BE2C (cell line): ENCODE data around the gene PTPRG.

ENCODE experiments used
- DNase-seq: peaks from one replicate; pipeline ENCODE4 v3.0.0-alpha.2; 2020
- H3K27me3 ChIP-seq: fragments of 250-450 bp; sonication (Bioruptor Pico); 2 replicates; pipeline ENCODE4 v1.5.1; 2020; ENCODE audit warnings: mild to moderate bottlenecking
- H3K36me3 ChIP-seq: fragments of 250-450 bp; sonication (Bioruptor Pico); 2 replicates; pipeline ENCODE4 v1.5.1; 2020; ENCODE audit warnings: mild to moderate bottlenecking
- H3K4me1 ChIP-seq: fragments of 250-450 bp; sonication (Bioruptor Pico); 2 replicates; pipeline ENCODE4 v1.5.1; 2020
- H3K4me3 ChIP-seq: 2 replicates; pipeline ENCODE4 v1.5.1; 2011; ENCODE audit warnings: low read depth, low read length
- H3K9me3 ChIP-seq: fragments of 250-450 bp; sonication (Bioruptor Pico); 2 replicates; pipeline ENCODE4 v1.5.1; 2020
- TF ChIP-seq, protein P1 (sequence below): IDR thresholded peaks from 2 replicates; pipeline ENCODE4 v1.5.1; 2012; ENCODE audit warnings: mild to moderate bottlenecking, low read depth, low read length

Gene PTPRG

DNA sequence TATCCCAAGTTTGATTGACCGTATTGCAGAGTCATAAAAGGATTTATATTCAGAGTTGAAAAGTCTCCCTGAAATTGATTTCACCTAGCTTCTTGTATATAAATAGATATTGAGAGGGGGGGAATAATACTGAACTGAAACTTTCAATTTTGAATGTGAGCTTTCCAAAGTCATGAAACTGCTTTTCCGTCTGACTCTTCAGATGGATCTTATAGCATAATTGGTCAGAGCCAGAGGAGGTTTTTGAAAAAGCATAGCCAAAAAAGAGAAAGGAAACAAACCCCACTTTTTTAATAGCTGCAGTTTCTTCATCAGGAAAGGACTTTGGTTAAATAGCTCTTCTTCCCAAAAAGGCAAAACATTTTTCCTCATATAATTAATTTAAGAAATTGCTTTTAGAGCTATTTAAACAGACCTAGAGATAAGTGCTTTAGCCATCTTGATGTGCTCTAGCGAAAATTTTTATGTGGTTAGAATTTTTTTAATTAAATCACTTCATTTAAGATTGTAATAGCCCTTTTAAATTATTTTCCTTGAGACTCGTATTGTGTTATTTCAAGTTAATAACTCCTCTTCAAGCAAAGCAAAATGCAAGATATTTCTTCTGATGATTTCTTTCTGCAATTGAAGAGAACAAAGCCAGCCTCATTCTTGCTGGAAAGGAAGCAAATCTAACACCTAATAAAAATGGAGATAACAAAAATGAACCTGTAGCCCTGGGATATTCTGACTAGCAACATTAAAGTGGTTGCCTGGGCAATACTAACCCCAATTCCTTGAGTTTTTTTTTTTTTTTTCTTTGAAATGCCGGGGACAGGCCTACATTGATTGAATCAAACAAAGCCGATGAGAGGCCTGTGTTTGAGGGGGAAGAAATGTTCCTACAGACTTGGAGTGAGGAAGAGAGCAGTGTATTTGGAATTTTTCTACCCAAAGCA, 173.6 kb downstream of the PTPRG start:
- TF ChIP-seq, protein P1, sequence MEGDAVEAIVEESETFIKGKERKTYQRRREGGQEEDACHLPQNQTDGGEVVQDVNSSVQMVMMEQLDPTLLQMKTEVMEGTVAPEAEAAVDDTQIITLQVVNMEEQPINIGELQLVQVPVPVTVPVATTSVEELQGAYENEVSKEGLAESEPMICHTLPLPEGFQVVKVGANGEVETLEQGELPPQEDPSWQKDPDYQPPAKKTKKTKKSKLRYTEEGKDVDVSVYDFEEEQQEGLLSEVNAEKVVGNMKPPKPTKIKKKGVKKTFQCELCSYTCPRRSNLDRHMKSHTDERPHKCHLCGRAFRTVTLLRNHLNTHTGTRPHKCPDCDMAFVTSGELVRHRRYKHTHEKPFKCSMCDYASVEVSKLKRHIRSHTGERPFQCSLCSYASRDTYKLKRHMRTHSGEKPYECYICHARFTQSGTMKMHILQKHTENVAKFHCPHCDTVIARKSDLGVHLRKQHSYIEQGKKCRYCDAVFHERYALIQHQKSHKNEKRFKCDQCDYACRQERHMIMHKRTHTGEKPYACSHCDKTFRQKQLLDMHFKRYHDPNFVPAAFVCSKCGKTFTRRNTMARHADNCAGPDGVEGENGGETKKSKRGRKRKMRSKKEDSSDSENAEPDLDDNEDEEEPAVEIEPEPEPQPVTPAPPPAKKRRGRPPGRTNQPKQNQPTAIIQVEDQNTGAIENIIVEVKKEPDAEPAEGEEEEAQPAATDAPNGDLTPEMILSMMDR, result no peak

DNA sequence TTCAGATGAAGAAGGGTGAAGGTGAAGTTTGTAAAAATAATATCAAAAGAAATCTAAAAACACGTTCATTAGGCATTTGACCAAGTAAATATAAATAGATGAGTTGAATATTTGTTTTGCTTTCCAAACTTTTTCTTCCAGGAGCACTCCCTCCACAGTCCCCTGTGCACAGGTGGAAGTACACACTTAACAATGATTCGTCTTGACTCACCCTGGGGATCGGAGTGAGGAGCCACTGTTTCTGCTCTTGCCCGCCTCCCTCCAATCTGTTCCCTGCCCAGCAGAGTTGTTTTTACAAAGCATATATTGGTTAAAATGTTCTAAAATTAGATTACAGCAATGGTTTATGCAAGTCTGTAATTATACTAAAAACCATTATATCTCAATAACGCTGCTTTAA, 175.1 kb downstream of the PTPRG start:
- Histone ChIP-seq H3K9me3 (no peaks in the 10 kb centered on the region), H3K36me3 (no peaks in the 10 kb centered on the region), H3K4me1 (no peaks in the 10 kb centered on the region), H3K4me3 (no peak overlapping the region), H3K27me3 (no peaks in the 10 kb centered on the region; the same call in 1 of the 2 replicates)
- TF ChIP-seq, protein P1, result no peak
- DNase-seq, result no peak

More for the DNA sequence above, 173.6 kb downstream of the PTPRG start:
- Histone ChIP-seq H3K9me3 (no peaks in the 10 kb centered on the region), H3K4me1 (no peaks in the 10 kb centered on the region), H3K4me3 (no peak overlapping the region), H3K36me3 (no peaks in the 10 kb centered on the region), H3K27me3 (no peaks in the 10 kb centered on the region; the same call in 1 of the 2 replicates)
- no peak for DNase-seq

DNA sequence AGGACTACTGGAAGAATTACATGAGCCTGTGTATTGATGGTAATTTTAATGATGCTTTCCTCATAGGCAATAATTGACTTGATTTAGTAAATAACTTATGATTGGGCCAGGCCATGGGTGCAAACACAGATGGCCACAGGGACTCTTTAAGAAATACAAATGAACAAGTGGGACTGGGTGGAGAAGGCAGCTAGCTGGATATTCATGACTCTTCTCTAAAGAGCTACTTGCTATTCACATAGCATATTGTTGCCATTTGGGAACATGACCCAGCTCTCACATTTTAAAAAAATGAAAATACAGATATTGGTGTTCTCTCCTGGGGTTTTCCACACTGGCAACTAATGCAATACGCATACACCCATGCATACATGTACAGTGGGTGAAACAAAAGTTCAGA, 178.3 kb downstream of the PTPRG start:
- no peaks in the 10 kb centered on the region for H3K36me3 ChIP-seq
- H3K27me3 ChIP-seq, result peaks cover 4% of the 10 kb centered on the region
- H3K4me3 ChIP-seq, result no peak overlapping the region
- TF ChIP-seq, protein P1, result no peak
- no peaks in the 10 kb centered on the region for H3K9me3 ChIP-seq
- DNase-seq, result no peak
- H3K4me1 ChIP-seq, result no peaks in the 10 kb centered on the region

DNA sequence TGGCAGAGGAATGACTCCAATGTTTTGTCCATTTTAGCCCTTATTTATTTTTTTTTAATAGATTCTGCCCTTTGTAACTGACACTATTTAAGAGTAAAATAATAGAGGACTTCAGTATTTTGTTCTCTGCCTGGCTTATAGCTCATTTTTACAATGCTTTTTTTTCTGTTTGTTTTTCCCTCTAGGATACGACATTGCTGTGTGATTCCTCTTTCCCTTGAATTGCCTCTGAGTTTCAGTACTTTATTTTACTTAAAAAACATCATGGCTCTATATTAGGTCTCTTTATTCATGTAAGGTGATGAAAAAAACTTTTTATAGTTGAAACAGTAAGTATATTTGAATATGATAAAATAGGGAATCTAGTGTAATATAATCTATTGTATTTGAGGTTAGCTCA, 179.1 kb downstream of the PTPRG start:
- Histone ChIP-seq H3K4me3 (no peak overlapping the region), H3K27me3 (peaks cover 7% of the 10 kb centered on the region; the same call in 1 of the 2 replicates), H3K4me1 (no peaks in the 10 kb centered on the region), H3K9me3 (no peaks in the 10 kb centered on the region), H3K36me3 (no peaks in the 10 kb centered on the region)
- DNase-seq, result no peak
- TF ChIP-seq, protein P1, result no peak

DNA sequence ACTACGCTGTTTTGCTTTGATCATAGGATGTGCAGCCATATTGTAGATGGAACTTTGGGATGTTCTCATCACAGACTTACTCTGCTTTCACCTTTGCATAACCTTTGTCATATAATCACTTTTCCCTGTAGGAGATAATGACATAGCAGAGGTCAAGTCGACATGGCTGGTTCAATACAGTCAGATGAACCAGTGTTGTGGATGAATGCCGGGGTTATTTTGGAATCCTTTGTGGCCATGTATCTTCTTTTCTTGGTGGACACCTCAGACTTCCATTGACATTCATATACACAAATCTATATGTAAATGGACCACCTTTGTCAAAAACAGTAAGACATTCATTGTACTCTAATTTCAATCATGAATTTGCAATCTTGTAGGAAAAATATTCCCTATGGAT, 180.2 kb downstream of the PTPRG start:
- Histone ChIP-seq H3K36me3 (no peaks in the 10 kb centered on the region), H3K4me3 (no peak overlapping the region), H3K27me3 (peaks cover 7% of the 10 kb centered on the region; the same call in 1 of the 2 replicates), H3K9me3 (no peaks in the 10 kb centered on the region), H3K4me1 (no peaks in the 10 kb centered on the region)
- no peak for DNase-seq
- TF ChIP-seq, protein P1, result no peak

DNA sequence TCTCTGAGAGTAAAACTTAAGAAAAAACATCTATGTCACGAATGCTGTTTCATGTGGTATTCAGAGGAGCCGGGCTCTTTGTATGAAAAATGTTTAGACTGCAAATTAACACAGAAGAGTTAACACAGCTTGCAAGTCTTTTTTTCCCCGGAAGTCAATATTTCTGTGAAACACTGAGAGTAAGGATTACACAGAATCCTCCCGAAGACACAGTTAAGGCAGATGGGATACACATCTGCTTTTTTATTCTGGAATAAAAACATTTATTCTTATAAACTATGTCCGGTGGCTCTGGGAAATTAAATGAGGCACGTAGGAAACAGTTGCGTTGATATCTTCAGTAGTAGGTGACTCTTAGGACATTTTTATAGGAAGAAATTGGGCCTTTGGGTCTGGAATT, 180.6 kb downstream of the PTPRG start:
- TF ChIP-seq, protein P1, result no peak
- DNase-seq, result no peak
- H3K4me1 ChIP-seq, result no peaks in the 10 kb centered on the region
- H3K9me3 ChIP-seq, result no peaks in the 10 kb centered on the region
- no peak overlapping the region for H3K4me3 ChIP-seq
- H3K27me3 ChIP-seq, result peaks cover 7% of the 10 kb centered on the region; the same call in 1 of the 2 replicates
- no peaks in the 10 kb centered on the region for H3K36me3 ChIP-seq
